Endothelial cell of umbilical vein (primary cell): Measurements from ENCODE around the gene NDUFS2. TPM values are rescaled to one million over a fixed set of nuclear protein-coding genes. Genes with fewer than 3 reads are reported as not detected.

Experiments used
- BruUV-seq: library from RNA; stranded (reverse); fragments of 400-500 nt; replicated peaks from 2 replicates; lab custom pipeline; 2021; lab: Mats Ljungman, UMichigan
- CTCF ChIA-PET: fragments of 300-600, 350-600 bp; sonication (Branson Sonifier 250); formaldehyde crosslinking; loops from one replicate; lab custom pipeline; 2021; ENCODE audit warnings: antibody characterized with exemption, inconsistent platforms; lab: Charles Lee
- POLR2A ChIA-PET: fragments of 300-600, 350-600 bp; sonication (Branson Sonifier 250); formaldehyde crosslinking; loops from one replicate; lab custom pipeline; 2021; ENCODE audit warnings: antibody characterized with exemption, inconsistent platforms; lab: Charles Lee
- DNase-seq: peaks from one replicate; pipeline ENCODE4 v3.0.0-alpha.2; 2011; ENCODE audit warnings: low read depth, low spot score
- FAIRE-seq: peaks from 2 replicates; lab custom pipeline; 2011; peaks lifted over from hg19 to GRCh38; lab: Jason Lieb, UNC
- H2AFZ ChIP-seq: 2 replicates; pipeline ENCODE4 v1.6.0; 2012; ENCODE audit warnings: low read depth, low read length, control low read depth, inconsistent platforms
- H3K27ac ChIP-seq: 2 replicates; pipeline ENCODE4 v1.5.1; 2011; ENCODE audit warnings: low read depth, mild to moderate bottlenecking, control low read depth, low read length, moderate library complexity; ENCODE audit not compliant: insufficient read depth
- H3K27me3 ChIP-seq, 2 experiments: 2 replicates each; pipeline versions ENCODE4 v1.6.0 to v1.6.1; 2011; ENCODE audit warnings: low read length in 2 of 2, mixed read lengths in 1 of 2; ENCODE audit not compliant: control insufficient read depth in 2 of 2, insufficient read depth in 2 of 2
- H3K36me3 ChIP-seq, 2 experiments: 2 replicates in 1 of 2; 3 replicates in 1 of 2; pipeline ENCODE4 v1.5.1; 2011; ENCODE audit warnings: low read length in 2 of 2, mild to moderate bottlenecking in 1 of 2, moderate library complexity in 1 of 2; ENCODE audit not compliant: control insufficient read depth in 2 of 2, insufficient read depth in 2 of 2; ENCODE audit errors: extremely low read depth in 1 of 2
- H3K4me1 ChIP-seq: 3 replicates; pipeline ENCODE4 v1.5.1; 2011; ENCODE audit warnings: mild to moderate bottlenecking, low read length; ENCODE audit not compliant: control insufficient read depth, insufficient read depth; ENCODE audit errors: extremely low read depth
- H3K4me2 ChIP-seq: 2 replicates; pipeline ENCODE4 v1.6.1; 2011; ENCODE audit warnings: low read length, control low read depth, mixed read lengths; ENCODE audit not compliant: insufficient read depth
- H3K4me3 ChIP-seq, 3 experiments: fragments of 200-600 bp in 1 of 3; sonication (generic), shearing (Covaris generic) in 1 of 3; replicated peaks in 1 of 3; 2 replicates each; pipeline ENCODE4 v1.5.1; 2011 to 2016; ENCODE audit warnings: control low read depth in 3 of 3, low read length in 3 of 3, mild to moderate bottlenecking in 2 of 3, inconsistent platforms in 1 of 3, low read depth in 1 of 3, moderate library complexity in 1 of 3; ENCODE audit not compliant: insufficient read depth in 1 of 3
- H3K79me2 ChIP-seq: 2 replicates; pipeline ENCODE4 v1.6.0; 2012; ENCODE audit warnings: low read length, inconsistent platforms; ENCODE audit not compliant: control insufficient read depth, insufficient read depth
- H3K9ac ChIP-seq: replicated peaks from 2 replicates; pipeline ENCODE3; 2011; ENCODE audit warnings: low read length, control low read depth; ENCODE audit not compliant: insufficient read depth; ENCODE audit errors: extremely low read depth
- H3K9me1 ChIP-seq: replicated peaks from 3 replicates; pipeline ENCODE4 v1.6.0; 2011; ENCODE audit warnings: mild to moderate bottlenecking, low read length; ENCODE audit not compliant: control insufficient read depth, insufficient read depth; ENCODE audit errors: extremely low read depth
- H3K9me3 ChIP-seq: replicated peaks from 2 replicates; pipeline ENCODE4 v1.5.1; 2012; ENCODE audit warnings: low read length, inconsistent platforms; ENCODE audit not compliant: control insufficient read depth, insufficient read depth
- H4K20me1 ChIP-seq: replicated peaks from 2 replicates; pipeline ENCODE3; 2011; ENCODE audit warnings: mild to moderate bottlenecking, low read length; ENCODE audit not compliant: control insufficient read depth, insufficient read depth; ENCODE audit errors: extremely low read depth
- CTCF ChIP-seq, 2 donors: IDR thresholded peaks; 1 replicate in 1 of 2; 2 replicates in 1 of 2; pipeline ENCODE4 v1.5.1; 2011; ENCODE audit warnings: low read length in 2 of 2, mild to moderate bottlenecking in 2 of 2, moderate library complexity in 2 of 2, control low read depth in 1 of 2, inconsistent platforms in 1 of 2, low read depth in 1 of 2; ENCODE audit not compliant: insufficient read depth in 1 of 2; ENCODE audit errors: extremely low read depth in 1 of 2
- EZH2 ChIP-seq: IDR thresholded peaks from 2 replicates; pipeline ENCODE4 v1.6.1; 2012; ENCODE audit warnings: borderline replicate concordance, low read depth, mild to moderate bottlenecking, moderate library complexity, low read length, inconsistent platforms; ENCODE audit not compliant: severe bottlenecking
- FOS ChIP-seq: IDR thresholded peaks from 2 replicates; pipeline ENCODE4 v1.6.1; 2011; ENCODE audit warnings: mild to moderate bottlenecking, low read length, moderate library complexity, borderline replicate concordance; ENCODE audit not compliant: insufficient read depth
- GATA2 ChIP-seq: IDR thresholded peaks from 2 replicates; pipeline ENCODE4 v1.7.0; 2011; ENCODE audit warnings: low read depth, mild to moderate bottlenecking, moderate library complexity, mixed read lengths, low read length; ENCODE audit not compliant: insufficient read length, insufficient read depth
- JUN ChIP-seq: IDR thresholded peaks from 2 replicates; pipeline ENCODE4 v1.6.1; 2011; ENCODE audit warnings: borderline replicate concordance, low read depth; ENCODE audit not compliant: insufficient read length, insufficient read depth
- MAX ChIP-seq: IDR thresholded peaks from 2 replicates; pipeline ENCODE4 v1.6.1; 2011; ENCODE audit not compliant: insufficient read depth, insufficient read length
- MYC ChIP-seq: IDR thresholded peaks from one replicate; pipeline ENCODE4 v1.6.1; 2011; ENCODE audit warnings: mild to moderate bottlenecking, low read depth, low read length
- POLR2A ChIP-seq: IDR thresholded peaks from 2 replicates; pipeline ENCODE4 v1.6.1; 2012; ENCODE audit warnings: low read depth, mild to moderate bottlenecking, control low read depth, low read length
- POLR2AphosphoS5 ChIP-seq: IDR thresholded peaks from 2 replicates; pipeline ENCODE4 v1.6.1; 2012; ENCODE audit warnings: low read depth, mild to moderate bottlenecking, control low read depth, low read length, moderate library complexity; ENCODE audit not compliant: insufficient read depth
- dilution Hi-C: fragments of 300-500 bp; cut with MboI; formaldehyde crosslinking; loops from one replicate; pipeline ENCODE4 v1.15.0; 2019; ENCODE audit warnings: low sequenced_read_pairs; ENCODE audit not compliant: extremely low pct_ligation_motif_present
- intact Hi-C: fragments of 100-400 bp; cut with micrococcal nuclease; formaldehyde crosslinking; loops from one replicate; pipeline ENCODE4 v1.10.0; 2022
- polyA plus RNA-seq, 4 experiments: library from polyadenylated mRNA; depleted of rRNA in 3 of 4; stranded (reverse) in 3 of 4; unstranded in 1 of 4; fragments of >200 nt; gene quantifications; 2 replicates each; pipeline versions ENCODE4 v1.2.1 to v1.2.3, GENCODE V29; 2011 to 2012; ENCODE audit warnings: missing spikeins in 1 of 4
- total RNA-seq: library from RNA; stranded (reverse); gene quantifications from 2 replicates; pipeline ENCODE4 v1.2.3, GENCODE V29; 2021

The NDUFS2 gene
- total and polyA plus RNA-seq, 2 donors (not counting 3 experiments of a cell fraction or from before 2014, with no cell fraction given), result 95.1 to 130 TPM

- intact Hi-C loops, result no loop called here
- H3K4me2 ChIP-seq, result no peak overlapping the region
- no peaks in the 10 kb centered on the region for H4K20me1 ChIP-seq
- H3K4me1 ChIP-seq, result peaks cover 23% of the 10 kb centered on the region
- ChIA-PET CTCF (no interaction called here), POLR2A (no interaction called here)
- DNase-seq (no peak), FAIRE-seq (no peak)
- no peaks in the 10 kb centered on the region for H3K27me3 ChIP-seq
- no peak overlapping the region for H3K4me3 ChIP-seq
- peaks cover 7% of the 10 kb centered on the region for H3K79me2 ChIP-seq
- no peak overlapping the region for H3K27ac ChIP-seq
- H3K9ac ChIP-seq, result no peak overlapping the region
- H2AFZ ChIP-seq, result no peak overlapping the region
- H3K36me3 ChIP-seq, result peaks cover 0 to 11% of the 10 kb centered on the region in 2 experiments
- no peaks in the 10 kb centered on the region for H3K9me3 ChIP-seq
- dilution Hi-C loops, result no loop called here
- H3K9me1 ChIP-seq, result no peaks in the 10 kb centered on the region
- TF ChIP-seq CTCF (IDR thresholded peaks at IDR 0.05; ENCODE audit: extremely low read depth in 1 of 2, insufficient read depth in 1 of 2, low read depth in 1 of 2, low read length in 2 of 2), result no peak
- TF ChIP-seq MYC, result no peak
- TF ChIP-seq FOS, result no peak
- no peak for TF ChIP-seq EZH2
- TF ChIP-seq MAX, result no peak
- TF ChIP-seq JUN, result no peak
- TF ChIP-seq POLR2A, result no peak
- no peak for TF ChIP-seq POLR2AphosphoS5
- no peak for TF ChIP-seq GATA2
- no TSS peak for BruUV-seq
These were observed 39.4 kb upstream of the NDUFS2 start for GRCh38 chr1:161162806-161163205.
